GM13977 (cell line): Measurements from ENCODE around the gene ADAMTS15.

ENCODE experiments used
- DNase-seq: peaks from one replicate; pipeline ENCODE4 v3.0.0; 2012; ENCODE audit warnings: low spot score
- in situ Hi-C: fragments of 300-500 bp; cut with MboI; formaldehyde crosslinking; loops from one replicate; pipeline ENCODE4 v1.12.0; 2022; ENCODE audit warnings: low sequenced_read_pairs, low pct_unique_long_range_greater_than_20kb, mixed read lengths, inconsistent platforms; ENCODE audit not compliant: unreplicated experiment
- TF ChIP-seq, protein P1 (sequence below): IDR thresholded peaks from 2 replicates; pipeline ENCODE4 v1.5.1; 2012; ENCODE audit warnings: mild to moderate bottlenecking, control low read depth; ENCODE audit not compliant: insufficient read depth; ENCODE audit errors: extremely low read depth, missing control alignments

The ADAMTS15 gene

DNA sequence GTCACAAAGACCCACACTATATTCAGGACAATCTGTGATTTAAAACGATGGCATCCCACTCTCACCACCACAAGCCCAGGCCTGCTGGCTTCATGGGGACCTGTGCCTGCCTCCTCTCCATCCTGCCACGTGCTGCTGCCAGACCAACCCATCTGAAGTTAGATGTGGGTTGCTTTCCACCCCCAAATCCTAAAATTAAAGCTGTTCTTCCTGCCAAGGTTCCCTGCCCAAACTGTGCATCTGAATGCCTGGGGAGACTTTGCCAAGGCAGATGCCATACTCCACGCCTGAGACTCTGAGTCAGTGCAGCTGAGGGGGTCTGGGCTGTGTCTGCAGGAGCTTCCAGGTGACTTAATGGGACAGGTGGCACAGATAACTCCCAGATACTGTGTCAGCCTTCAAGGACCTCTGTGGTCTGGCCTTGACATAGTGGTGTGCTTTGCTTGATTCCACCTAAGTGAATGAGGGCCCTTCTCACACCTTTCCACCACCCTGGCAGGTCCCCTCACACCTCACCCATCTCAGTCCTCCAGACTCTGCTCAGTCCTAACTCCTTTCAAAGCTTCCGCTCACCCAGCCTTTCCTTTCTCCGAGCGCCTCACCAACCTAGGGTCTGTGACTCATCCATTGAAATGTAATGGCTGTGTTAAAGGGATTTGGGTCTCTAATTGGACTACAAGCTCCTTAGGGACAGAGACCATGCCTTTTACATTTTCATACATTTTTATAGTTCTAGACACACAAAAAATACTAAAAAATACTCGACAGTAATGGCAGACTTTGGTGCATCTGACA, 38.7 kb upstream of the ADAMTS15 start:
- in situ Hi-C loops, result loop anchor here (25.0 kb wide), 1 partner anchor 197 kb away; no protein-coding TSS in a partner anchor
- TF ChIP-seq, protein P1, sequence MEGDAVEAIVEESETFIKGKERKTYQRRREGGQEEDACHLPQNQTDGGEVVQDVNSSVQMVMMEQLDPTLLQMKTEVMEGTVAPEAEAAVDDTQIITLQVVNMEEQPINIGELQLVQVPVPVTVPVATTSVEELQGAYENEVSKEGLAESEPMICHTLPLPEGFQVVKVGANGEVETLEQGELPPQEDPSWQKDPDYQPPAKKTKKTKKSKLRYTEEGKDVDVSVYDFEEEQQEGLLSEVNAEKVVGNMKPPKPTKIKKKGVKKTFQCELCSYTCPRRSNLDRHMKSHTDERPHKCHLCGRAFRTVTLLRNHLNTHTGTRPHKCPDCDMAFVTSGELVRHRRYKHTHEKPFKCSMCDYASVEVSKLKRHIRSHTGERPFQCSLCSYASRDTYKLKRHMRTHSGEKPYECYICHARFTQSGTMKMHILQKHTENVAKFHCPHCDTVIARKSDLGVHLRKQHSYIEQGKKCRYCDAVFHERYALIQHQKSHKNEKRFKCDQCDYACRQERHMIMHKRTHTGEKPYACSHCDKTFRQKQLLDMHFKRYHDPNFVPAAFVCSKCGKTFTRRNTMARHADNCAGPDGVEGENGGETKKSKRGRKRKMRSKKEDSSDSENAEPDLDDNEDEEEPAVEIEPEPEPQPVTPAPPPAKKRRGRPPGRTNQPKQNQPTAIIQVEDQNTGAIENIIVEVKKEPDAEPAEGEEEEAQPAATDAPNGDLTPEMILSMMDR, result no peak
- no peak for DNase-seq

DNA sequence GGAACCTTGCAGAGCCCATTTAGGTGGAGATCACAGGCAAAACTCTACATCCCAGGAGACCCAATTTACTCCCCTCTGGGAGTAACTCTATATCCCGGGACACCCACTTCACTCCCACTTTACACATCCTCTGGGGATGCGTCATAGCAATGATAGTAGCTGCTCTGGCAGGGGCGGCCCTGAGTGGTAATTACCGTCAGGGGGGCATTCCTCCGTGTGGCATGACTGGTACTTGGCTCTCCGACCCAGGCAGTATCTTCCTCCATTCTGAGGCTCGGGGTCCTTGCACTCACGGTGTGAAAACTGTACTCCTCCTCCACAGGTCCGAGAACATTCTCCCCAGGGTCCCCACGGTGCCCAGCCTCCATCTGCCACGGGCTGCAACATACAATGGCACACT, 37.2 kb upstream of the ADAMTS15 start:
- DNase-seq, result no peak
- TF ChIP-seq, protein P1, result no peak
- in situ Hi-C loops, result loop anchor here (25.0 kb wide), 1 partner anchor 199 kb away; no protein-coding TSS in a partner anchor

DNA sequence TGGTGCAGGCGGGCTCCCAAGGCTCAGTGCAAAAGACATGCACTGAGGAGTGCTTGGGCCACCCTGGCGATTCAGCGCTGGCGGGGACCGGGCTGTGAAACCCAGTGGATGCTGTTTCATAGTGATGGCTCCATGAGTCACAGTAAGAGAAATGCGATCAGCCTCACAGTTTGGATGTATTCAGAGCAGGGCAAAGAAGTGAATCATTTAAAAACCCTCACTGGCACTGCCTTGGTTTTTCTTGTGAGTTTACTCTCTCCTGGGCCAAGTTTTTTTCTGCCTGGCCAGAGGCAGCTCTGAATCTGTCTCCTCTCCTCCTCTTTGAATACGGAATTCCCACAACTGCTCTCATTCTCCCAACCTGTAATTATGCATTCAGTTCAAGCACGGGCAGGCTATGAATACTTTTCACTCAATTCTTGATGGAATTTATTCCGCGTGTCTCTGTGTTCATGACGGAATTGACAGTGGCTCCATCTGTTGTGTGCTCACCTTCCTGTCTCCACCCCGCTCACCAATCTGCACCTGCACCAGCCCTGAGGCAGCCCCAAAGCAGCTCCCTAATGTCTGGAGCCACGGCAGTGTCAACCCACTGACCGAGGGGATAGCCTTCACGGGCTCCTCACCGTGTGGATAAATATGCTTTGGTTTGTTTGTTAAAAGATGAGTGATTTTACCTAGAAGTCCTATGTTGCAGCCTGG, 34.9 kb upstream of the ADAMTS15 start:
- DNase-seq, result no peak
- in situ Hi-C loops, result loop anchor here (25.0 kb wide), 1 partner anchor 201 kb away; no protein-coding TSS in a partner anchor
- TF ChIP-seq, protein P1, result no peak

DNA sequence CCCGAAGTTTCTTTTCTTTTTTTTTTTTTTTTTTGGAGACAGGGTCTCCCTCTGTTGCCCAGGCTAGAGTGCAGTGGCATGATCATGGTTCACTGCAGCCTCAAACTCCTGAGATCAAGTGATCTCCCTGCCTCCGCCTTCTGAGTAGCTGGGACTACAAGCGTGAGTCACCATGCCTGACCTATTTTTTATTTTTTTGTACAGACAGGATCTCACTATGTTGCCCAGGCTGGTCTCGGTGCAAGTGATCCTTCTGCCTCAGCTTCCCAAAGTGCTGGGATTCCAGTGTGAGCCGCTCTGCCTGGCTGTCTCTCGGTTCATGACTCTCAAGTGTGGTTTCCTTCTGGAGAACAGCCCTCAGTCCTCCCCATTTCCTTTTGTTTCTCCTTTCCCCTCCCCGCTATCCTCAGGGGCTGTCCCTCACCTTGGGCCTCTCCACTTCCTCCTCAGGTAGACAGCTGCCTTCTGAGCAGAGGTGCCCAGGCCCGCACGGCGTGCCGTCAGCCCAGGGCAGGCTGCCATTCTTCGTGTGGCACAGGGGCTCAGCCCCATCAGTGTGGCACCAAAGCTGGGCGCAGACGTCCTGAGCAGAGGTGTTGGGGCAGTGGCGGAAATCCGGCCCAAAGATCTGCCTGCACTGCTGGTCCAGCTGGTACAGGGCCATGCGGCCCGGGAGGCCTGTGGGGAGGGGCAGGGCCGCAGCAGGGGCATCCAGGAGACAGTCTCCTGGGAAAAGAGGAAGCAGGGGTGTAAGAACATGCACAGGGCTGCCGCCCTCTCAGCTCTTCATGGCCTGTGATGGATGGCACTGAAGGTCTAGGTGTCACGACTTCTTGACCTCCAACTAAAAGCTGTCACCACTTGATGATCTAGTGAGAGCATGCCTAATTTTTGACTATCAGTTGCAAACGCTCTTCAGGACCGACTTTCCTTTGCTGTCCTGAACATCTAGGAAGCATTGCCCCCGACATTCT, 34.1 kb upstream of the ADAMTS15 start:
- DNase-seq, result no peak
- in situ Hi-C loops, result loop anchor here (25.0 kb wide), 1 partner anchor 202 kb away; no protein-coding TSS in a partner anchor

DNA sequence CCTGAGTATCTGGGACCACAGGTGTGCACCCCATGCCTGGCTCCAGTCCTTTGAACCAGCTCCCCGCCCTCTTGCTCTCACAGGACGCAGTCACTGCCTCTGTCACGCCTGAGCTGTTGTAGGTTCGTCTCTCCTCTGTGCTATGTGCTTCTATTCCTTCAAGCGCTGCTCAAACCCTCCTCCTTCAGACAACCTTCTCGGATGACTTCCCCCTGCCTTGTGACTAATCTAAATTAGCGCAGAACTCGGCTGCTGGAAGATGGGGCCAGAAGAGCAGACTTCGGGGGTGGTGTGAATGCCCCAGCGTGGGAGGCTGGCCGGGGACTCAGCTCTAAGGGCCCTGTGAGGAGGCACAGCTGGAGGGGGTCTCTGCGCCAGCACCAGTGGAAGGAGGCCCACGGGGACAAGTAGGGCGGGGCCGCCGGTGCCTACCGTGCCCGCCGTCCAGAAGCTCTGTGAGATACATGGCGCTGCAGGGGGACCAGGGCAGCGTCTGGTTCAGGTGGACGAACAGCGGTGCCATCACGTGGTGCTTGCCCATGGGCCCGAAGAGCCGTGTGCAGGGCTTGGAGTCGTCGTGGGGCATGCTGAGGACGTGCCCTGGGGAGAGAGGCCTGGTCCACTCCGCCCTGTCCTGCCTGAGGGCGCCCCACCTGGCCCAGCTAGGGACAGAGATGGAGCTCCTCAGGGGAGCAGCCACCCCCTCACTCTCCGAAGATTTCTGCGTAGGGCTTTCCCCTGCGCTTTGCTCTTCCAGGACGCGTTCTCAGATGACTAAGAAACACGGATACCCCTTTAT, 32.5 kb upstream of the ADAMTS15 start:
- DNase-seq, result no peak

More for the DNA sequence above, 34.1 kb upstream of the ADAMTS15 start:
- TF ChIP-seq, protein P1, result no peak

More for the DNA sequence above, 32.5 kb upstream of the ADAMTS15 start:
- TF ChIP-seq, protein P1, result no peak
- in situ Hi-C loops, result loop anchor here (25.0 kb wide), 1 partner anchor 204 kb away; no protein-coding TSS in a partner anchor
